ENCODE measurements around the gene STX4. TPM values are rescaled to one million over a fixed set of nuclear protein-coding genes. Genes with fewer than 3 reads are reported as not detected.

STX4 gene
- total RNA-seq, 4 donors from 2014 or later = 14.9 to 24.3 (median 21.4) TPM

- intact Hi-C loops (cut with DNase I; ENCODE audit: low total_unique reads) = no loop called here
- peaks cover 0 to 40% of the 10 kb centered on the region in 2 donors for H3K36me3 ChIP-seq
- no peak for ATAC-seq
Observed at GRCh38 chr16:31061813-31062440, 28.6 kb downstream of the STX4 start.

GRCh38 chr16:31063495-31063842 is 30.1 kb downstream of the STX4 start:
- no peak for TF ChIP-seq CTCF (IDR thresholded peaks at IDR 0.05 in 4 of 5, conservative IDR thresholded peaks at IDR 0.05 in 1 of 5)
- TF ChIP-seq POLR2A (IDR thresholded peaks at IDR 0.05) = no peak
- DNase-seq (no peak), ATAC-seq (no peak)
- H3K9me3 ChIP-seq = no peaks in the 10 kb centered on the region
- peaks cover 0 to 34% of the 10 kb centered on the region in 2 donors for H3K36me3 ChIP-seq
- H3K4me1 ChIP-seq = peaks cover 3 to 11% of the 10 kb centered on the region in 2 donors
- H3K27ac ChIP-seq = peak overlapping the region in 1 of 4 donors; percentile 78
- H3K27me3 ChIP-seq = no peaks in the 10 kb centered on the region
- intact Hi-C loops (cut with DNase I; ENCODE audit: low total_unique reads) = no loop called here
- no peak overlapping the region for H3K4me3 ChIP-seq
- in situ Hi-C loops (cut with MboI; ENCODE audit: low sequenced_read_pairs in 4 of 4) = no loop called here

More at GRCh38 chr16:31061813-31062440, 28.6 kb downstream of the STX4 start:
- no peaks in the 10 kb centered on the region for H3K9me3 ChIP-seq
- no peak for DNase-seq
- no peaks in the 10 kb centered on the region for H3K27me3 ChIP-seq
- no peak overlapping the region for H3K4me3 ChIP-seq
- TF ChIP-seq CTCF (IDR thresholded peaks at IDR 0.05 in 4 of 5, conservative IDR thresholded peaks at IDR 0.05 in 1 of 5) (no peak), POLR2A (IDR thresholded peaks at IDR 0.05) (no peak)
- H3K4me1 ChIP-seq = peaks cover 3 to 11% of the 10 kb centered on the region in 2 donors
- in situ Hi-C loops (cut with MboI; ENCODE audit: low sequenced_read_pairs in 4 of 4) = no loop called here
- H3K27ac ChIP-seq = no peak overlapping the region

- no peak for TF ChIP-seq POLR2A (IDR thresholded peaks at IDR 0.05)
- TF ChIP-seq CTCF (IDR thresholded peaks at IDR 0.05 in 4 of 5, conservative IDR thresholded peaks at IDR 0.05 in 1 of 5) = no peak
- ATAC-seq = no peak
- Histone ChIP-seq H3K27ac (peak overlapping the region; percentile 51 to 78 (median 57)), H3K4me1 (peaks cover 3 to 11% of the 10 kb centered on the region in 2 donors), H3K4me3 (no peak overlapping the region), H3K27me3 (no peaks in the 10 kb centered on the region), H3K36me3 (peaks cover 0 to 34% of the 10 kb centered on the region in 2 donors), H3K9me3 (no peaks in the 10 kb centered on the region)
- no peak for DNase-seq
- intact Hi-C loops (cut with DNase I; ENCODE audit: low total_unique reads) = no loop called here
- in situ Hi-C loops (cut with MboI; ENCODE audit: low sequenced_read_pairs in 4 of 4) = no loop called here
Observed at GRCh38 chr16:31063843-31064611, 30.7 kb downstream of the STX4 start.

- Histone ChIP-seq H3K4me1 (peaks cover 3 to 11% of the 10 kb centered on the region in 2 donors), H3K36me3 (peaks cover 0 to 30% of the 10 kb centered on the region in 2 donors), H3K27me3 (no peaks in the 10 kb centered on the region), H3K9me3 (no peaks in the 10 kb centered on the region), H3K27ac (peak overlapping the region; percentile 51 to 78 (median 57)), H3K4me3 (no peak overlapping the region)
- intact Hi-C loops (cut with DNase I; ENCODE audit: low total_unique reads) = no loop called here
- peak; percentile 90 to 98 for ATAC-seq
- TF ChIP-seq POLR2A (IDR thresholded peaks at IDR 0.05) = no peak
- no peak for TF ChIP-seq CTCF (IDR thresholded peaks at IDR 0.05 in 4 of 5, conservative IDR thresholded peaks at IDR 0.05 in 1 of 5)
- in situ Hi-C loops (cut with MboI; ENCODE audit: low sequenced_read_pairs in 4 of 4) = no loop called here
- DNase-seq = peak; percentile 38 to 83
Observed at GRCh38 chr16:31064882-31065461, 31.6 kb downstream of the STX4 start.
